ENCODE measurements around the gene NAALADL2.

NAALADL2 gene

DNA sequence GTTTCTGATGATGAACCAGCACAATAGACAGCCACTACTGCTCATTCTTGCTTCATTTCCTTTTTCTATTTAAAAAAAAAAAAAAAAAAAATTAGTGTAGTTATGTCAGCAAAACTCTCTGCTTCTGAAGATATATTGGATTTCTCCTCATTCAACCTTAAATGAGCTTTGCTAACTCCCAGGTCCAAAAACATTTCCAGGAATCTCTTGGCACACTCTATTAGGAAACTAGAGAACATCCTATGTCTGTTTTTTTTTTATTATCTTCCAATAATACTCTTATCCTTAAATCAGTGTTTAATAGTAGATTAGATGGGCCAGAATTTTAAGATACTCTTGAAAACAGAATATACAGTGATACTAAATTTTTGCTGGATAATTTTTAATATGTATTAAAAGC is 398.0 kb downstream of the NAALADL2 start:
- TF ChIP-seq, protein P1, sequence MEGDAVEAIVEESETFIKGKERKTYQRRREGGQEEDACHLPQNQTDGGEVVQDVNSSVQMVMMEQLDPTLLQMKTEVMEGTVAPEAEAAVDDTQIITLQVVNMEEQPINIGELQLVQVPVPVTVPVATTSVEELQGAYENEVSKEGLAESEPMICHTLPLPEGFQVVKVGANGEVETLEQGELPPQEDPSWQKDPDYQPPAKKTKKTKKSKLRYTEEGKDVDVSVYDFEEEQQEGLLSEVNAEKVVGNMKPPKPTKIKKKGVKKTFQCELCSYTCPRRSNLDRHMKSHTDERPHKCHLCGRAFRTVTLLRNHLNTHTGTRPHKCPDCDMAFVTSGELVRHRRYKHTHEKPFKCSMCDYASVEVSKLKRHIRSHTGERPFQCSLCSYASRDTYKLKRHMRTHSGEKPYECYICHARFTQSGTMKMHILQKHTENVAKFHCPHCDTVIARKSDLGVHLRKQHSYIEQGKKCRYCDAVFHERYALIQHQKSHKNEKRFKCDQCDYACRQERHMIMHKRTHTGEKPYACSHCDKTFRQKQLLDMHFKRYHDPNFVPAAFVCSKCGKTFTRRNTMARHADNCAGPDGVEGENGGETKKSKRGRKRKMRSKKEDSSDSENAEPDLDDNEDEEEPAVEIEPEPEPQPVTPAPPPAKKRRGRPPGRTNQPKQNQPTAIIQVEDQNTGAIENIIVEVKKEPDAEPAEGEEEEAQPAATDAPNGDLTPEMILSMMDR (conservative IDR thresholded peaks at IDR 0.05): no peak
- TF ChIP-seq ZFX (IDR thresholded peaks at IDR 0.05): no peak

GRCh38 chr3:175258763-175259162 is 399.6 kb downstream of the NAALADL2 start:
- TF ChIP-seq, protein P1 (conservative IDR thresholded peaks at IDR 0.05): no peak
- no peak for TF ChIP-seq ZFX (IDR thresholded peaks at IDR 0.05)
- no peak overlapping the region for H3K27ac ChIP-seq

More for the DNA sequence above, 398.0 kb downstream of the NAALADL2 start:
- H3K27ac ChIP-seq: no peak overlapping the region

DNA sequence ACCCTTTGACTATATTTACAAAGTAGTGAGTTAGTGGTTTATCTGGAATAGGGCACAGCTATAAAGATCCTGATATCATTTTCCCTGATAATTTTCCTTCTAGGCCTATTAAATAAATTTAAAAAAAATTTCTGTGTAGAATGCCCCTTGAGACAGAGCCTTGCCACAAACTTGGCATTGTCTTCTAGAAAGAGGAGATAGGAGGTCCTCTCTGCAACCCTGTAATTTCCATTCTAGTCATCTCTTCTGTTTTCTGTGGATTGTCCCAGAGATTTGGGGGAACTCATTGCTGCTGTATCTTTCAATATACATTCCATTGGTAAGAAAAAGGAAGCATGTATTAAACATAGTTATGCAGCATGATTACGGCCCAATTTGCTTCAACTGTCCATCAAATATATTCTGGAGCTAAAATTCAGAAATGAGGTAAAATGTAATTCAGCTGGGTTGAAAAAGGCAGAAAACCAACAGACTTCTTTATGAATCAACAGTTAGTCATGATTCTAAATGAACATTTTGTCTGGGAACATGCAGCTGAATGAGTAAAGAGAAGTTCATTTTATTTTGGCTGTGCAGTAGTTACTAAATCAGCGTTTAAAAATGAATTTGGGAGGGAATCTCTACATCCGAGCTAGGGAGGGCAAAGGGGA is 401.1 kb downstream of the NAALADL2 start:
- H3K27ac ChIP-seq: no peak overlapping the region
- no peak for TF ChIP-seq ZFX (IDR thresholded peaks at IDR 0.05)
- TF ChIP-seq, protein P1 (conservative IDR thresholded peaks at IDR 0.05): no peak

- no peak overlapping the region for H3K27ac ChIP-seq
Observed at GRCh38 chr3:175266478-175266877, 407.3 kb downstream of the NAALADL2 start.

DNA sequence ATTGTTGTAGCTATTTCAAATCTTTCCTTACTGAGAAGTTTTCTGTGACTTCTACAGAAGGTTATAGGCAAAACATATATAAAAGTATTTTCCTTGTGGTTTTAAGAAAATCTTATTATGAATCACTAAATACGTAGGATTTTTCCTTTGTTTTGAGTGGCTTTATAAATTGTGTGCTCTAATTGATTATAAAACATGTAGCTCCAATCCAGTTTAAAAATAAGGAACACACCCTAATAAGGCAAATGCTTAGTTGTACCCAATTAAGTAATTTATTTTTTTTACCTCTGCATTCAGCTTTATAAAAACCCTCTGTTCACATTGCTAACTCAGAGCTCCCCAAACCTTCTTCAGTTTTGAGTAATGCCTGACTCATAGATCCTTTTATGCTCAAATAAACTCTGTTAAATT is 408.0 kb downstream of the NAALADL2 start:
- H3K27ac ChIP-seq: no peak overlapping the region
- TF ChIP-seq, protein P1 (conservative IDR thresholded peaks at IDR 0.05): no peak
- no peak for TF ChIP-seq ZFX (IDR thresholded peaks at IDR 0.05)

More at GRCh38 chr3:175266478-175266877, 407.3 kb downstream of the NAALADL2 start:
- TF ChIP-seq ZFX (IDR thresholded peaks at IDR 0.05): no peak
- TF ChIP-seq, protein P1 (conservative IDR thresholded peaks at IDR 0.05): no peak

GRCh38 chr3:175267561-175267960 is 408.4 kb downstream of the NAALADL2 start:
- H3K27ac ChIP-seq: no peak overlapping the region
- TF ChIP-seq, protein P1 (conservative IDR thresholded peaks at IDR 0.05): no peak

DNA sequence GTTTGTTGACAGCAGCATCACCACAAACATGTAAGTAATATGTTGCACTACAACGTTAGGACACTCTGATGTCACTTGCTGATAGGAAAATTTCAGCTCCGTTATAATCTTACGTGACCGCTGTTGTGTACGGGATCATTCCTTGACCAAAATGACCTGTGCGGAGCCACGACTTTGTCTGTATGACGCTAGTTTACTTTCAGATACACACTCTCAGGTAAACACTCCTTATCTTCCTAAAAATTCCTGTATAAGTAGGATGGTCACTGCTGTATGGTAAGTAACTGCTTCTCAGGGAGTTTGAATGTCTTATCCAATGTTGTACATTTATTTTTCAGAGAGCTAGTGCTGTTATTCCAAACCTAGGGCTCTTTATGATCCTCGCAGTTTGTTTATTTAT is 410.3 kb downstream of the NAALADL2 start:
- H3K27ac ChIP-seq: no peak overlapping the region
- TF ChIP-seq, protein P1 (conservative IDR thresholded peaks at IDR 0.05): no peak
